Tibial nerve (tissue), 4 donors: ENCODE data around the gene FLT4.

ENCODE experiments used
- EP300 ChIP-seq, 2 donors: sonication (generic); formaldehyde crosslinking; IDR thresholded peaks; one replicate each; pipeline ENCODE4 v1.6.1; 2017; ENCODE audit warnings: antibody characterized with exemption in 2 of 2, mild to moderate bottlenecking in 1 of 2
- POLR2A ChIP-seq, 2 donors: fragments of 450-650 bp; IDR thresholded peaks; one replicate each; pipeline ENCODE4 v1.6.1; 2017; ENCODE audit warnings: antibody characterized with exemption in 2 of 2, mild to moderate bottlenecking in 2 of 2, moderate library complexity in 2 of 2
- TF ChIP-seq, protein P1 (sequence below), 5 experiments: fragments of 200-600 bp in 3 of 5; fragments of 450-650 bp in 2 of 5; sonication (generic) in 3 of 5; IDR thresholded peaks; one replicate each; pipeline ENCODE4 v1.5.1; 2016 to 2019; ENCODE audit warnings: antibody characterized with exemption in 5 of 5, mild to moderate bottlenecking in 3 of 5, moderate library complexity in 2 of 5

DNA sequence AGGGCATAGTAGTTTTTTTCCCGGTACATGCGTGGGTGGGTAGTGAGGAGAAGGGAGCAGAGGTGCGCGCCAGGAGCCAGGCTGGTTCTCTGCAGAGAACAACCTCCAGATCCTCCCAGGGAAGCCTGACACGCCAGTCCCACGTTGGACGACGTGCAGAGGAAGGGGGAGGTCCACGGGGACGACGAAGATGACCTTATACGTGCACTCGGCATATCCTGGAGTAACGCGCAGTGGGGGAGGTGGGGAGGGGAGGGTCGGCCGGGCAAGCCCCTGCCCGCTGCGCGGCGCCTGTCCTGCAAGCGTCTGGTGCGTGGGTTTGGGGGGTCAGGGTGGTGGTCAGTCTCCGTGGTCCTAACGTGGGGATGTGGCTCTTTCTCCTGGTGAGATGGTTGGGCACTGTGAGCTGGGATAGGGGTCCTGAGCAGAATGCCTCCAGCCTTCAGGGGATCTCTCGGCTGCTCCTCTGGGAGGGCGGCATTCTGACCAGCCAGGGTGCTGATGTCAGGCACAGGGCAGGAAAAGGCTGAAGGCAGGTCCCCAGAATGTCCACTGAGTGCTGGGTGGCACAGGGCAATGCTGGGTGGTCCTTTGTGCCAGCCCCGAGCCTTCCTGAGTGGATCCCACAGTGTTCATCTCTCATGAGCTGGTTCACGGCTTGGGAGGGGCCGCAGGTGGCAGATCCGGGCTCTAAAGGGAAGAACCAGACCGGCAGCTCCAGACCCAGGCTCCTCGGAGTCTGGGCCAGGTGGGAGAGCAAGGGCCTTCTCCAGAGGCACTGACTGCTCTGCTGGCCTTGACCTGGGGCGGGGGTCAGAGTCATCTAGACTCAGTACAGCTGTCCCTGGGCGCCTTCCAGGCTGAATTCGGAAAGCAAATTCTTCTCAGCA is 47.6 kb downstream of the FLT4 start:
- TF ChIP-seq POLR2A (IDR thresholded peaks at IDR 0.05) (no peak), EP300 (IDR thresholded peaks at IDR 0.05) (no peak)
- TF ChIP-seq, protein P1, sequence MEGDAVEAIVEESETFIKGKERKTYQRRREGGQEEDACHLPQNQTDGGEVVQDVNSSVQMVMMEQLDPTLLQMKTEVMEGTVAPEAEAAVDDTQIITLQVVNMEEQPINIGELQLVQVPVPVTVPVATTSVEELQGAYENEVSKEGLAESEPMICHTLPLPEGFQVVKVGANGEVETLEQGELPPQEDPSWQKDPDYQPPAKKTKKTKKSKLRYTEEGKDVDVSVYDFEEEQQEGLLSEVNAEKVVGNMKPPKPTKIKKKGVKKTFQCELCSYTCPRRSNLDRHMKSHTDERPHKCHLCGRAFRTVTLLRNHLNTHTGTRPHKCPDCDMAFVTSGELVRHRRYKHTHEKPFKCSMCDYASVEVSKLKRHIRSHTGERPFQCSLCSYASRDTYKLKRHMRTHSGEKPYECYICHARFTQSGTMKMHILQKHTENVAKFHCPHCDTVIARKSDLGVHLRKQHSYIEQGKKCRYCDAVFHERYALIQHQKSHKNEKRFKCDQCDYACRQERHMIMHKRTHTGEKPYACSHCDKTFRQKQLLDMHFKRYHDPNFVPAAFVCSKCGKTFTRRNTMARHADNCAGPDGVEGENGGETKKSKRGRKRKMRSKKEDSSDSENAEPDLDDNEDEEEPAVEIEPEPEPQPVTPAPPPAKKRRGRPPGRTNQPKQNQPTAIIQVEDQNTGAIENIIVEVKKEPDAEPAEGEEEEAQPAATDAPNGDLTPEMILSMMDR (IDR thresholded peaks at IDR 0.05): no peak
